ENCODE results near the gene TSPAN6.

DNA sequence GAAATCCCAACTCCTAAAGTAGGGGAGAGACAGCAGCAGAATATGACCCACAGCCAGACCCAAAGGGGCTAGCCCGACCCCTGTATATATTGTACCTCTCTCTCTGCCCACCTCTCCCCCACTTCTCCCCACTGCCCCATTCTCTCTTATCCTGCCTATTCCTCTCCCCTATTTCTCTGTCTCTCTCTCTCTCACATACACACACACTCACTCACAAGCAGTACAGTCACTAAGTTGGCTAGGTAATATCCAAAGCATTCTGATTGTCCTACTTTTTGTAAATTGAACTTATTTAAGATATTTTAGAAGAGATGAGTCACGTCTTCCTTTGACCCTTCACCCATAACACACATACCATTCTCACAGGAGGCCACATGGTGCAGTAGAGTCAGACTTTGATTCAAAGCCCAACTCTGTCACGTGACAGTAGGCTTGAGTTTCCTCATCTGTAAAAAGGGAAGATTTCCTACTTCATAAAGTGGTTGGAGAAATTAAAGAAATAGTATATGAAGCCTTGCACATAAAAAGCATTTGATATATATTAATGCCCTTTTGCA lies 36.9 kb upstream of the TSPAN6 start:
- TF ChIP-seq POLR2AphosphoS5 (IDR thresholded peaks at IDR 0.05; ENCODE audit: low read depth, low read length), result no peak
- TF ChIP-seq POLR2A (IDR thresholded peaks at IDR 0.05; ENCODE audit: low read depth, low read length), result no peak

All from GM12892 (cell line).